ENCODE measurements around the gene CNTNAP2.
"Not testable (repeated sequence)": the region's sequence is repeated elsewhere in the genome, so short reads cannot be mapped to it uniquely, and the experiment has no call there.

The CNTNAP2 gene

DNA sequence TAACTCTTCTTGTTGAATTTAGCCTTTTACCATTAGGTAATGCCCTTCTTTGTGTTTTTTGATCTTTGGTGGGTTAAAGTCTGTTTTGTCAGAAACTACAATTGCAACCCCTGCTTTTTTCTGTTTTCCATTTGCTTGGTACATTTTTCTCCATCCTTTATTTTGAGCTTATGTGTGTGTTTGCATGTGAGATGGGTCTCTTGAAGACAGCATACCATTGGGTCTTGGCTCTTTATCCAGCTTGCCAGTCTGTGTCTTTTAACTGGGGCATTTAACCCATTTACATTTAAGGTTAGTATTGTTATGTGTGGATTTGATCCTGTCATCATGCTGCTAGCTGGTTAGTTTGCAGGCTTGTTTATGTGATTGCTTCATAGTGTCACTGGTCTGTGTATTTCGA is 997.9 kb downstream of the CNTNAP2 start:
- not testable (repeated sequence) for DNase-seq (ENCODE audit: low read depth)

DNA sequence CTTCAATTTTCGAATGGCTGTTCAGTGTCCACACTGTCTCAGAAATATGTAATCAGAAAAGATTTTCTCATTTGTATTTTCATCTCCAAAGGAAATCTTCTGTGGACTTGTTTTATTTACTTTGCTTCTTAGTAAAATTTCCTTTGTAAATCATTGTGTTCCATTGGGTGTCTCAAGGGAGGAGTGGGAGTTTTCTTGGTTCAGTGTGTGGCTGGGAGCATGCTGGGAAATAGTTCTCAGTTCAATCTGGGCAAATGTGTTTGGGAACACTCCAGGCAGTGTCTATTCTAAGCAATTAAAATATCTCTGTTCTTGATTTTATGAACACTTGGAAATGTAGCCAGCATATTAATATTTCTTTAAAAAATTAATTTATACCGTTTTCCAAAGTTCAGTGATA is 1019.8 kb downstream of the CNTNAP2 start:
- no peak for DNase-seq (ENCODE audit: low read depth)

DNA sequence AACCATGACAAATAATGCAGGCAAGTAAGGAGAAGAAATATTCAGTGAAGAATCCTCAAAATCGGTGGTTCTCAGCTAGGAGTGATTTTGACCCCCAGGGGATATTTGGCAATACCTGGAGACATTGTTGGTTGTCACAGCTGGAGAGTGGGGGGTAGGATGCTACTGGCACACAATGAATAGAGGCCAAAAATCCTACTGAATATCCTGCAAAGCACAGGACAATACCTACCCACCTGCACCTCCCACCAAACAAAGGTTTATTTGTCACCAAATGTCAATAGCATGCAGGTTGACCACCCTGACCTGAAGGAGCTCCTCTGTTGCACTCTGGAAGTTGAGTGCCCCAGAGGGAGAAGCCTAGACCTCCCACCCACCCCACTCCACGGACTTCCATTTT is 1028.6 kb downstream of the CNTNAP2 start:
- DNase-seq (ENCODE audit: low read depth) = no peak

GRCh38 chr7:147146169-147146568 is 1029.6 kb downstream of the CNTNAP2 start:
- no peak for DNase-seq (ENCODE audit: low read depth)

DNA sequence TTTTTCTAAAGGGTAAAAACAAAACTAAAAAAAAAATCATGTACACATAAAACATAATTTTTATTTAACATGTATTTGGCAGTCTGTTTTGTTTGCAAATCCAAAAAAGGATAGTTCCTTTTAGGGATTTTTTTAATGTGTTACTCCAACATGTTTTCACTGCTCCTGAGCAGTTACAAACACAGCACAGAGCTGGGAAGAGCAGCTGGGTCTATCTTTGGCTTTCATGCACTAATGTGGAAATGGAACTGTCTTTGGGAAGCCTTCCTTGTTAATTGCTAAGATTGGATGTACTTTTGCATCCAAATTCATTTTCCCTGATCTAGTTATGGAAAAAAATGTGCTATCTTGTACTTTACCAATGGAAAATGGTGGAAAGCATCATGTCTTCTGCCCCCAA is 1035.1 kb downstream of the CNTNAP2 start:
- no peak for DNase-seq (ENCODE audit: low read depth)

GRCh38 chr7:147153571-147153970 is 1037.0 kb downstream of the CNTNAP2 start:
- no peak for DNase-seq (ENCODE audit: low read depth)

DNA sequence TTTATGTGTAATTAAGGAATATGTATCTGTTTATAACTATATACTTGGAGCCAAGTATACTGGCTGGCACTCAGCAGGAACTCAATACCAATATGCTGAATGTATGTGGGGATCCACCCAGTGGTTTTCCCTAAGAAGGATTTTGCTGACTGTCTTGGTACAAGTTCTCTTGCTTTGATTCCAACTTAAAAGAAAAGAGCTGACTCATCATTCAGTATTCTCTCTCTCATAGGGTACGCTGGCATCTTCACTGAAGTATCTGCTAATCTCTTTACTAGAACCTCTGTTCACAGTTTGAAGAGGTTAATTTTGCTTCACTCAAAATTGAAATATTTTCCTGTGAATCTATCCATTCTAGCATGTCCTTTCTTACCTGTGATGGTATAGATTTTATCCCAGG is 1044.8 kb downstream of the CNTNAP2 start:
- no peak for DNase-seq (ENCODE audit: low read depth)

- no peak for DNase-seq (ENCODE audit: low read depth)
Observed at GRCh38 chr7:147170341-147171012, 1053.9 kb downstream of the CNTNAP2 start.

- no peak for DNase-seq (ENCODE audit: low read depth)
Observed at GRCh38 chr7:147171013-147171391, 1054.4 kb downstream of the CNTNAP2 start.

DNA sequence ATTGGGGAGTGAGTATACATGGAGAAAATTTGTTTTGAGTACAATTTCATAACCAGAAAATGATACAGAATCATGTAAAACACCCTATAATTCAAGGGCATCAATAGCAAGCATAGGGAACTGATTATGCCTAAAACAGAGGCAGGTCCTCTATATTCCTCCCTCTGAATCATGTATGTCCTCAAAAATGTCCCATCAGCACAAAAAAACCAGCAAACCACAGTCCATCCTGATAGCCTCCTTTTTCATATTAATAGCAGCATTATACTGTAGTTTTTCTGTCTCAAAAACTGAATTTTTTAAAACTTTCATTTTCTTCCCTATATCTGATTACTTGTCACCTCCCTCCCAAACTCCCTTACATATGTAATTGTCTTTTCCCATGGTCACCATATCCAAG is 1057.3 kb downstream of the CNTNAP2 start:
- DNase-seq (ENCODE audit: low read depth) = no peak

DNA sequence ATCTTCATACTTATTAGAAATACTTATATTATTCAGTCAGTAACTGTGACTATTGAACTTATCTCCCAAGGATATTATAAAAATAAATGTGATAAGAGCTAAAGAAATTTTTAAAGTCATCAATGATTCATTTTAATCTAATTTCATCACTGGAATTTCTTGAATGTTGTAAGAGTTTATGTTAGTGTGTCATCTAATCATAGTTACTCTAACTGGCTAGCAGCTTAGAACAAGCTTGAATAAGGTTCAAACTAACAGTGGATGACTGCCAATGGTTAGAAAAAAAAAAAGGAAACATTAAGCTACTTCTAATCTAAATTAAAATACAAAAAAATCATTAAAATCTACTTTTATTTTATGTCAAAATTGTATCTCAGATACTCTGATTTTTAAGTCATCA is 1066.3 kb downstream of the CNTNAP2 start:
- DNase-seq (ENCODE audit: low read depth) = no peak

GRCh38 chr7:147183276-147183675 is 1066.7 kb downstream of the CNTNAP2 start:
- DNase-seq (ENCODE audit: low read depth) = no peak

DNA sequence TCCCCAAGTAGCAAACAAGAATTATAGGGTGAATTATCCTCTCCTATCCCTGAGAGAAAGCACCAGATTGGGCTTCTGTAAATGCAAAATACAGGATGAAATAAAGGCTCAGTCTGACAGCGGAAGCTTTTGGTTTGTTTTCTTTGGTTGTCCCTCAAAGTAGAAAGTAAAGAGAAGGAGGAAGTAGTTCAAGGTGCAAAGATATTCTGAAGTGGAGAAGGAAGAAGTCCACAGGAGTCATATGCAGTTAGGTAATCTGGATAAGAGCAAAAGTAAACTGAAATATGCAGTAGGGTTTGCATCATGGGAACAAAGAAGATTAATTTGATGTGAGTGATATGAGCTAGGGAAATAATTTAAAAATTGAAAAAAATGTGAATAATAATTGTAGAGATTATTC is 1071.9 kb downstream of the CNTNAP2 start:
- DNase-seq (ENCODE audit: low read depth) = no peak

GRCh38 chr7:147193476-147193875 is 1076.9 kb downstream of the CNTNAP2 start:
- DNase-seq (ENCODE audit: low read depth) = no peak

DNA sequence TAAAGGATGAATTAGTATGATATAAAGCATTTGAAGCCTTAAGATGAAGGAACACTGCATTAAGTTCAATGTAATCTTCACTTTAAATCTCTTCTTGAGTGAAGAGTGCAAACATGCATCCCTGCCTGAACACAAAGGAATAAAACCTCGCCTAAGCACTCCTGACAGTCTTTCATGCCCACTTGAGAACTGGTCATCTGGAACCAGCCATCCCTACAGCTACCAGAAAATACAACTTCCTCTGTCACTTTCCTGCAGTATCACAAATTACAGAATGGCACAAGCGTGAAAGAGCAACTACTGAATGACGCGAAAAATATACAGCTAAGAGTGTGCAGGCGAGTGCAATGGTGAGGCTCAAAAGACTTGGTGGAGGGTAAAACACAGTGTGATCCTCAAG is 1079.9 kb downstream of the CNTNAP2 start:
- DNase-seq (ENCODE audit: low read depth) = no peak

DNA sequence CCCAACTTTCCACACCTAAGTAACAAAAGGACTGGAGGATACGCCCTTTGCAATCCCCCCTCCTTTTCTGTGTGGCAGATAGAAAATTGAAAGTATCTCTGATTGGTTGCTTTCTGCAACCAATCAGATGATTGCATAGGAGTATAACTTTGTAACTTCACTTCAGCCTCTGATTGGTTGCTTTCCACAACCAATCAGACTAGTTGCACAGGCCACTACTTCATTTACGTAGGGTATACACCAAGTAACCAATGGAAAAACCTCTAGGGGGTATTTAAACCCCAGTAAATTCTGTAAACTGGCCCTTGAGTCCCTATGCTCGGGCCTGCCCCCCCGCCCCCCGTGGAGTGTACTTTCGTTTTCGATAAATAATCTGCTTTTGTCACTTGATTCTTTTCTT is 1080.4 kb downstream of the CNTNAP2 start:
- DNase-seq (ENCODE audit: low read depth) = no peak

DNA sequence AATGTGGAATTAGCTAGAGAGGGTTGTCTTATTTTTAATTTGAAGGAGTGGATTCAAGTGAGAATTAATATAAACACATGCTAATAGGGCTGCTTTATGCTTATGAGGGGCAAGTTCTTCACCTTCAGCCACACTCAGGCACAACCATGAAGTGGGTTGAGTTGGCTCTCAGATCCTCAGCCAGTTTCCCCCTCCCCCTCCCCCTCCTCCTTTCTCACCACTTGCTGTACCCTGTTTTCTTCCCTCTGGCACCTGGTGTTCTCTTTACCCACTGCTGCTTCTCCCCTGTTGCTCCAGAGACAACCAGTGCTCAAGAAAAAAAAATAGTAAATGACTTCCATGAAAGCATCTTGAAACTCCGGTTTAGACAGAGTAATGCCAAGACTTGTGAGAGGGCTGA is 1083.3 kb downstream of the CNTNAP2 start:
- DNase-seq (ENCODE audit: low read depth) = no peak

DNA sequence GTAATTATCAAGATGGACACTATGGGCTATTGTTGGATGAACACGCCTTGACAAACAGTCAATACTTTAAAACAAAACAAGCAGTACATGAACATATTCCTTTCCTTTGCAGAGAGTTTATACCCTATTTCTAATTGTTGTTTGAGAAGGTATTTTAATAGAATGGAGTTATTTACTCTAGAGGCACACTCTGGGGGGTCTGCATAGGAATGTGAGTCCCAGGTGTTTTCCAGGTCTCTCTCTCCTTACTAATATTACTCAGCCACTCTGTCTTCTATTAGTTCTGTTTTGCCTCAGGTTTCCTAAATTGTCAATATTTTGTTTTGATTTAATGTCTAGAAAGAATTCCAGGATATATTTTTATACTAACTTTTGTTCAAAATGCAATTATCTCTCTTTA is 1091.4 kb downstream of the CNTNAP2 start:
- DNase-seq (ENCODE audit: low read depth) = no peak

DNA sequence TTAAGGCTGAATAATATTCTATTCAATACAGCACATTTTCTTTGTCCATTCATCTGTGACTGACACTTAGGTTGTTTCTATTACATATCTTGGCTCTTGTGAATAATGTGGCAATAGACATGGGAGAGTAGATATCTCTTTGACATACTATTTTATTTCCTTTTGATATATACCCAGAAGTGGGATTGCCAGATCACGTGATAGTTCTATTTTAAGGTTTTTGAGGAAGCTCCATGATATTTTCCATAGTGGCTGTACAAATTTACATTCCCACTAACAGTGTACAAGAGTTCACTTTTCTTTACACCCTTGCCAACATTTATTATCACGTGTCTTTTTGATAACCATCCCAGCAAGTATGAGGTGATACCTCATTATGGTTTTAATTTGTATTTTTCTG is 1114.7 kb downstream of the CNTNAP2 start:
- no peak for DNase-seq (ENCODE audit: low read depth)

- no peak for DNase-seq (ENCODE audit: low read depth)
Observed at GRCh38 chr7:147235645-147236382, 1119.2 kb downstream of the CNTNAP2 start.

GRCh38 chr7:147240468-147240867 is 1123.9 kb downstream of the CNTNAP2 start:
- no peak for DNase-seq (ENCODE audit: low read depth)

- DNase-seq (ENCODE audit: low read depth) = no peak
Observed at GRCh38 chr7:147245274-147245673, 1128.7 kb downstream of the CNTNAP2 start.

DNA sequence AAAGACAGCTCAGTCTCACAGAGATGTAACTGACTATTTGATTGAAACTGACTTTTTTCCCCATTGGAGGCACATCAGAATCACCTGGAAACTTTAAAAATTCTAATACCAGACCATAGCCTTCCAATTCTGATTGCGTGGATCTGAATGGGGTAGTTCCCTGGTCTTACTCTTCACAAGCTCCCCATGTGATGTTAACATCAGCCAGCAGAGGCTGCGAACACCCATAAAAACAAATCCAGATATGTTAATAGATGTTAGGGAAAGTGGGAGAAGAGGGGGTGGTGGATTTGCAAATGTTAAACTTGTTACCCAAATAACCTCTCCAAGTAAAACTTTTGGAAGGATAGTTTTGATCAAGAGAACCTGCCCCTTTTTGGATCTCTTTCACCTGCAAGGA is 1133.4 kb downstream of the CNTNAP2 start:
- no peak for DNase-seq (ENCODE audit: low read depth)

GRCh38 chr7:147251751-147252325 is 1135.2 kb downstream of the CNTNAP2 start:
- no peak for DNase-seq (ENCODE audit: low read depth)

All from stimulated activated CD8-positive, alpha-beta memory T cell treated with anti-CD3 and anti-CD28 coated beads, Interleukin-15, amount 100 ng/mL, for 24 hours (primary cell).